MM.1S (cell line): ENCODE measurements around the gene CYB5R4.

ENCODE experiments used
- EZH2phosphoT487 ChIP-seq: fragments of 300-600 bp; sonication (generic); IDR thresholded peaks from 2 replicates; pipeline ENCODE4 v1.6.1; 2018; ENCODE audit warnings: antibody characterized with exemption, low read length
- TF ChIP-seq, protein P1 (sequence below): fragments of 300-600 bp; sonication (generic); IDR thresholded peaks from 2 replicates; pipeline ENCODE4 v1.5.1; 2016; ENCODE audit warnings: antibody characterized with exemption, low read length, mixed read lengths

DNA sequence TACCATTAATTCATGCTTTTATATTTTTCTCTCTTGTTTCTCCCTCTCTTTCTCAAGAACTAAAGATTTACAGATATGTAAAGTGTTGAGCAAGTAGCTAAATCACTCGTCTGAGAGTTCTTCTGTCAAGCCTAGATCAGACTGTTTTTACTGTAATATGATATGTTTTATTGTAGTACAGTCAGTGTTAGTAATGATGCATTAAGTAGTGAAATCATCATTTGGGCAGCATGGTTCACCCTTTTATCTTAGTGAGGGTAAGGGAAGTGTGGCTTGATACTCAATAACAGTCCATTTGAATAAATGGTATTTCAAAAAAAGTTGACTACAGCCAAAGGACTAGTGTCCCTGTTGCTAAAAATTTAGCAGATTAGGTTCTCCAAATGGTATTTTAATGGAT is 9.2 kb downstream of the CYB5R4 start:
- TF ChIP-seq, protein P1, sequence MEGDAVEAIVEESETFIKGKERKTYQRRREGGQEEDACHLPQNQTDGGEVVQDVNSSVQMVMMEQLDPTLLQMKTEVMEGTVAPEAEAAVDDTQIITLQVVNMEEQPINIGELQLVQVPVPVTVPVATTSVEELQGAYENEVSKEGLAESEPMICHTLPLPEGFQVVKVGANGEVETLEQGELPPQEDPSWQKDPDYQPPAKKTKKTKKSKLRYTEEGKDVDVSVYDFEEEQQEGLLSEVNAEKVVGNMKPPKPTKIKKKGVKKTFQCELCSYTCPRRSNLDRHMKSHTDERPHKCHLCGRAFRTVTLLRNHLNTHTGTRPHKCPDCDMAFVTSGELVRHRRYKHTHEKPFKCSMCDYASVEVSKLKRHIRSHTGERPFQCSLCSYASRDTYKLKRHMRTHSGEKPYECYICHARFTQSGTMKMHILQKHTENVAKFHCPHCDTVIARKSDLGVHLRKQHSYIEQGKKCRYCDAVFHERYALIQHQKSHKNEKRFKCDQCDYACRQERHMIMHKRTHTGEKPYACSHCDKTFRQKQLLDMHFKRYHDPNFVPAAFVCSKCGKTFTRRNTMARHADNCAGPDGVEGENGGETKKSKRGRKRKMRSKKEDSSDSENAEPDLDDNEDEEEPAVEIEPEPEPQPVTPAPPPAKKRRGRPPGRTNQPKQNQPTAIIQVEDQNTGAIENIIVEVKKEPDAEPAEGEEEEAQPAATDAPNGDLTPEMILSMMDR = no peak
- no peak for TF ChIP-seq EZH2phosphoT487
